ENCODE data around the gene ZBTB4.
A peak's percentile ranks its signal among the peaks of the same experiment; 100 is the strongest.

ZBTB4 gene

GRCh38 chr17:7479213-7480088, at the start of gene ZBTB4:
Gene ZBTB4, minus strand, starts transcription at chr17:7479631. Its CDS starts 12,830 bp downstream, at chr17:7466801.
- DNase-seq (ENCODE audit: low read depth in 1 of 2, low spot score in 1 of 2), result peak; percentile 47 to 56
- TF ChIP-seq JUND (IDR thresholded peaks at IDR 0.05; ENCODE audit: low read depth), result no peak
- in situ Hi-C loops (cut with HindIII; ENCODE audit: low pct_unique_long_range_greater_than_20kb, low sequenced_read_pairs), result no loop called here

- TF ChIP-seq JUND (IDR thresholded peaks at IDR 0.05; ENCODE audit: low read depth), result no peak
- in situ Hi-C loops (cut with HindIII; ENCODE audit: low pct_unique_long_range_greater_than_20kb, low sequenced_read_pairs), result no loop called here
- no peak for DNase-seq (ENCODE audit: low read depth in 1 of 2, low spot score in 1 of 2)
Measured at GRCh38 chr17:7528842-7529241, 49.4 kb upstream of the ZBTB4 start.

- in situ Hi-C loops (cut with HindIII; ENCODE audit: low pct_unique_long_range_greater_than_20kb, low sequenced_read_pairs), result no loop called here
- no peak for TF ChIP-seq JUND (IDR thresholded peaks at IDR 0.05; ENCODE audit: low read depth)
- DNase-seq (ENCODE audit: low read depth in 1 of 2, low spot score in 1 of 2), result peak in 1 of 2 experiments; percentile 19
Measured at GRCh38 chr17:7523033-7523432, 43.6 kb upstream of the ZBTB4 start.

GRCh38 chr17:7515911-7516610, 36.6 kb upstream of the ZBTB4 start:
- DNase-seq (ENCODE audit: low read depth in 1 of 2, low spot score in 1 of 2), result no peak
- in situ Hi-C loops (cut with HindIII; ENCODE audit: low pct_unique_long_range_greater_than_20kb, low sequenced_read_pairs), result no loop called here
- TF ChIP-seq JUND (IDR thresholded peaks at IDR 0.05; ENCODE audit: low read depth), result no peak

- no peak for TF ChIP-seq JUND (IDR thresholded peaks at IDR 0.05; ENCODE audit: low read depth)
- DNase-seq (ENCODE audit: low read depth in 1 of 2, low spot score in 1 of 2), result no peak
- in situ Hi-C loops (cut with HindIII; ENCODE audit: low pct_unique_long_range_greater_than_20kb, low sequenced_read_pairs), result no loop called here
Measured at GRCh38 chr17:7513850-7514419, 34.5 kb upstream of the ZBTB4 start.

- DNase-seq (ENCODE audit: low read depth in 1 of 2, low spot score in 1 of 2), result no peak
- no peak for TF ChIP-seq JUND (IDR thresholded peaks at IDR 0.05; ENCODE audit: low read depth)
- in situ Hi-C loops (cut with HindIII; ENCODE audit: low pct_unique_long_range_greater_than_20kb, low sequenced_read_pairs), result no loop called here
Measured at GRCh38 chr17:7512824-7513540, 33.6 kb upstream of the ZBTB4 start.

GRCh38 chr17:7512105-7512504, 32.7 kb upstream of the ZBTB4 start:
- no peak for TF ChIP-seq JUND (IDR thresholded peaks at IDR 0.05; ENCODE audit: low read depth)
- in situ Hi-C loops (cut with HindIII; ENCODE audit: low pct_unique_long_range_greater_than_20kb, low sequenced_read_pairs), result no loop called here
- DNase-seq (ENCODE audit: low read depth in 1 of 2, low spot score in 1 of 2), result no peak

GRCh38 chr17:7511108-7511507, 31.7 kb upstream of the ZBTB4 start:
- in situ Hi-C loops (cut with HindIII; ENCODE audit: low pct_unique_long_range_greater_than_20kb, low sequenced_read_pairs), result no loop called here
- TF ChIP-seq JUND (IDR thresholded peaks at IDR 0.05; ENCODE audit: low read depth), result no peak
- no peak for DNase-seq (ENCODE audit: low read depth in 1 of 2, low spot score in 1 of 2)

- no peak for DNase-seq (ENCODE audit: low read depth in 1 of 2, low spot score in 1 of 2)
- no peak for TF ChIP-seq JUND (IDR thresholded peaks at IDR 0.05; ENCODE audit: low read depth)
- in situ Hi-C loops (cut with HindIII; ENCODE audit: low pct_unique_long_range_greater_than_20kb, low sequenced_read_pairs), result no loop called here
Measured at GRCh38 chr17:7509937-7510336, 30.5 kb upstream of the ZBTB4 start.

GRCh38 chr17:7508846-7509245, 29.4 kb upstream of the ZBTB4 start:
- TF ChIP-seq JUND (IDR thresholded peaks at IDR 0.05; ENCODE audit: low read depth), result no peak
- DNase-seq (ENCODE audit: low read depth in 1 of 2, low spot score in 1 of 2), result no peak
- in situ Hi-C loops (cut with HindIII; ENCODE audit: low pct_unique_long_range_greater_than_20kb, low sequenced_read_pairs), result no loop called here

GRCh38 chr17:7508145-7508544, 28.7 kb upstream of the ZBTB4 start:
- in situ Hi-C loops (cut with HindIII; ENCODE audit: low pct_unique_long_range_greater_than_20kb, low sequenced_read_pairs), result no loop called here
- no peak for TF ChIP-seq JUND (IDR thresholded peaks at IDR 0.05; ENCODE audit: low read depth)
- no peak for DNase-seq (ENCODE audit: low read depth in 1 of 2, low spot score in 1 of 2)

- DNase-seq (ENCODE audit: low read depth in 1 of 2, low spot score in 1 of 2), result no peak
- no peak for TF ChIP-seq JUND (IDR thresholded peaks at IDR 0.05; ENCODE audit: low read depth)
- in situ Hi-C loops (cut with HindIII; ENCODE audit: low pct_unique_long_range_greater_than_20kb, low sequenced_read_pairs), result no loop called here
Measured at GRCh38 chr17:7503521-7503920, 24.1 kb upstream of the ZBTB4 start.
